SK-N-MC (cell line): ENCODE data around the gene GOLGA8H.
"Not testable (repeated sequence)": the region's sequence is repeated elsewhere in the genome, so short reads cannot be mapped to it uniquely, and the experiment has no call there.

Experiments
- EZH2 ChIP-seq: fragments of 200-600 bp; sonication (generic); IDR thresholded peaks from one replicate; pipeline ENCODE4 v1.6.1; 2017; ENCODE audit warnings: antibody characterized with exemption
- FOXP2 ChIP-seq: optimal IDR thresholded peaks from 2 replicates; pipeline ENCODE3; 2011; ENCODE audit warnings: mild to moderate bottlenecking, moderate library complexity; ENCODE audit not compliant: insufficient read depth; ENCODE audit errors: extremely low read length, control extremely low read depth
- POLR2AphosphoS5 ChIP-seq: IDR thresholded peaks from 2 replicates; pipeline ENCODE4 v1.6.1; 2012; ENCODE audit warnings: mild to moderate bottlenecking, low read depth, low read length, borderline replicate concordance

DNA sequence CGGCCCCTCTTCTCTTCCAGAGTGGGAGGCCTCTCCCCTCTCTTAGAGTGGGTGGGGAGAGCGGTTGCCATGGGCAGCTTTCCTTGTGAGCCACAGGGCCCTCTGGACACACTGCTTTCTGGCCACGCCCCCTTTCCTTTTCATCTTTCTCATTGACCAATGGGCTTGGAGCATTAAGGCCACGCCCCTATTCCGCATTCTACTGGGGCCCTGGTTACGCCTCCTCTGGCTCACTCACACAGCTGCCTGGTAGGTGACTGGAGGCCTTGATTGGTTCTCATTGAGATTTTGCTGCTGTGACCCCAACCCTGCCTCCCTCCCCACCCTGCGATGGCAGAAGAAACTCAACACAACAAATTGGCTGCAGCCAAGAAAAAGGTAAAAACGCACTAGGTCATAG lies at the start of gene GOLGA8H:
- not testable (repeated sequence) for TF ChIP-seq POLR2AphosphoS5, FOXP2, EZH2
